HEK293 (cell line): ENCODE measurements around the gene FIBP.

Experiments
- BCL6B ChIP-seq: fragments of 450-650 bp; formaldehyde crosslinking; IDR thresholded peaks from 2 replicates; pipeline ENCODE4 v1.5.1; 2017; ENCODE audit warnings: missing biosample characterization, missing genetic modification characterization
- GLI2 ChIP-seq: fragments of 450-650 bp; formaldehyde crosslinking; IDR thresholded peaks from 2 replicates; pipeline ENCODE4; 2017; ENCODE audit warnings: missing biosample characterization, missing genetic modification characterization, low read depth, borderline replicate concordance
- GLIS1 ChIP-seq: fragments of 450-650 bp; formaldehyde crosslinking; IDR thresholded peaks from 2 replicates; pipeline ENCODE4 v1.5.1; 2016; ENCODE audit warnings: missing biosample characterization, missing genetic modification characterization
- HIC1 ChIP-seq: fragments of 450-650 bp; formaldehyde crosslinking; IDR thresholded peaks from 2 replicates; pipeline ENCODE4 v1.5.1; 2016; ENCODE audit warnings: missing biosample characterization, missing genetic modification characterization
- INSM2 ChIP-seq: fragments of 450-650 bp; formaldehyde crosslinking; IDR thresholded peaks from 2 replicates; pipeline ENCODE4 v1.5.1; 2016; ENCODE audit warnings: missing biosample characterization, missing genetic modification characterization
- KLF8 ChIP-seq: fragments of 450-650 bp; formaldehyde crosslinking; IDR thresholded peaks from 2 replicates; pipeline ENCODE4 v1.5.1; 2016; ENCODE audit warnings: missing biosample characterization, missing genetic modification characterization
- ZBTB20 ChIP-seq: fragments of 450-650 bp; formaldehyde crosslinking; IDR thresholded peaks from 2 replicates; pipeline ENCODE4 v1.5.1; 2016; ENCODE audit warnings: missing biosample characterization, missing genetic modification characterization
- ZBTB44 ChIP-seq: fragments of 450-650 bp; IDR thresholded peaks from 2 replicates; pipeline ENCODE4 v1.5.1; 2018; ENCODE audit warnings: missing biosample characterization, mild to moderate bottlenecking, missing genetic modification characterization
- ZNF16 ChIP-seq: fragments of 450-650 bp; formaldehyde crosslinking; IDR thresholded peaks from 2 replicates; pipeline ENCODE4 v1.5.1; 2016; ENCODE audit warnings: low read depth, missing biosample characterization, missing genetic modification characterization
- ZNF169 ChIP-seq: fragments of 450-650 bp; formaldehyde crosslinking; IDR thresholded peaks from 2 replicates; pipeline ENCODE4 v1.5.1; 2016; ENCODE audit warnings: missing biosample characterization, missing genetic modification characterization
- ZNF184 ChIP-seq: fragments of 450-650 bp; IDR thresholded peaks from 2 replicates; pipeline ENCODE4 v1.5.1; 2018; ENCODE audit warnings: missing biosample characterization, mild to moderate bottlenecking, missing genetic modification characterization
- ZNF19 ChIP-seq: fragments of 450-650 bp; formaldehyde crosslinking; IDR thresholded peaks from 2 replicates; pipeline ENCODE4; 2016; ENCODE audit warnings: missing biosample characterization, missing genetic modification characterization, low read depth
- ZNF280D ChIP-seq: fragments of 450-650 bp; formaldehyde crosslinking; IDR thresholded peaks from 2 replicates; pipeline ENCODE4 v1.5.1; 2016; ENCODE audit warnings: missing biosample characterization, missing genetic modification characterization
- ZNF354C ChIP-seq: fragments of 450-650 bp; formaldehyde crosslinking; IDR thresholded peaks from 2 replicates; pipeline ENCODE4 v1.5.1; 2016; ENCODE audit warnings: missing biosample characterization, missing genetic modification characterization, low read depth, borderline replicate concordance
- ZNF449 ChIP-seq: fragments of 450-650 bp; formaldehyde crosslinking; IDR thresholded peaks from 2 replicates; pipeline ENCODE4 v1.5.1; 2017; ENCODE audit warnings: missing biosample characterization, mild to moderate bottlenecking, missing genetic modification characterization, moderate library complexity
- ZNF510 ChIP-seq: fragments of 450-650 bp; formaldehyde crosslinking; IDR thresholded peaks from 2 replicates; pipeline ENCODE4 v1.5.1; 2018; ENCODE audit warnings: mild to moderate bottlenecking, missing genetic modification characterization, missing biosample characterization; ENCODE audit not compliant: insufficient replicate concordance
- ZNF513 ChIP-seq: fragments of 450-650 bp; IDR thresholded peaks from 2 replicates; pipeline ENCODE4 v1.5.1; 2018; ENCODE audit warnings: missing biosample characterization, missing genetic modification characterization
- ZNF544 ChIP-seq: fragments of 450-650 bp; formaldehyde crosslinking; IDR thresholded peaks from 2 replicates; pipeline ENCODE4 v1.5.0; 2017; ENCODE audit warnings: missing biosample characterization, missing genetic modification characterization
- ZNF580 ChIP-seq: fragments of 450-650 bp; formaldehyde crosslinking; IDR thresholded peaks from 2 replicates; pipeline ENCODE4 v1.5.1; 2016; ENCODE audit warnings: missing biosample characterization, missing genetic modification characterization
- ZNF585B ChIP-seq: fragments of 450-650 bp; formaldehyde crosslinking; IDR thresholded peaks from 2 replicates; pipeline ENCODE4 v1.5.1; 2016; ENCODE audit warnings: missing biosample characterization, missing genetic modification characterization
- ZNF692 ChIP-seq: fragments of 450-650 bp; formaldehyde crosslinking; IDR thresholded peaks from 2 replicates; pipeline ENCODE4 v1.5.1; 2016; ENCODE audit warnings: missing biosample characterization, missing genetic modification characterization
- ZNF701 ChIP-seq: fragments of 450-650 bp; formaldehyde crosslinking; IDR thresholded peaks from 2 replicates; pipeline ENCODE4 v1.5.1; 2016; ENCODE audit warnings: missing biosample characterization, missing genetic modification characterization
- ZNF776 ChIP-seq: fragments of 450-650 bp; formaldehyde crosslinking; IDR thresholded peaks from 2 replicates; pipeline ENCODE4 v1.5.0; 2017; ENCODE audit warnings: missing biosample characterization, missing genetic modification characterization, borderline replicate concordance
- ZNF792 ChIP-seq: fragments of 450-650 bp; formaldehyde crosslinking; IDR thresholded peaks from 2 replicates; pipeline ENCODE4 v1.5.1; 2016; ENCODE audit warnings: missing biosample characterization, missing genetic modification characterization
- ZSCAN23 ChIP-seq: fragments of 450-650 bp; formaldehyde crosslinking; IDR thresholded peaks from 2 replicates; pipeline ENCODE4 v1.5.1; 2016; ENCODE audit warnings: missing biosample characterization, missing genetic modification characterization

The FIBP gene

GRCh38 chr11:65915821-65916251 lies 27.6 kb upstream of the FIBP start (continued):
- TF ChIP-seq ZNF513 (tag by site-specific recombination) (no peak), ZBTB20 (peak; percentile 47; the same call in 1 of the 2 replicates), ZNF792 (tag by site-specific recombination) (no peak), ZNF184 (tag by site-specific recombination) (0 out of 2 replicates have a peak, but pooled peaks have one; percentile 30), KLF8 (tag by site-specific recombination) (peak; percentile 77), ZNF692 (tag by site-specific recombination) (0 out of 2 replicates have a peak, but pooled peaks have one; percentile 34), ZNF16 (tag by site-specific recombination) (no peak), ZNF585B (no peak), ZNF776 (tag by site-specific recombination) (no peak), ZNF544 (no peak), ZSCAN23 (no peak), GLI2 (tag by site-specific recombination) (no peak), ZNF169 (tag by site-specific recombination) (no peak), ZNF449 (no peak), ZNF701 (tag by site-specific recombination) (no peak), ZNF354C (no peak), ZNF280D (tag by site-specific recombination) (no peak), BCL6B (tag by site-specific recombination) (no peak), ZNF580 (tag by site-specific recombination) (no peak), ZBTB44 (tag by site-specific recombination) (no peak), GLIS1 (tag by site-specific recombination) (peak; percentile 75), ZNF510 (tag by site-specific recombination) (no peak), ZNF19 (tag by site-specific recombination) (no peak), INSM2 (tag by site-specific recombination) (peak; percentile 85), HIC1 (tag by site-specific recombination) (peak; percentile 70; the same call in 1 of the 2 replicates)
